Gastroesophageal sphincter (tissue), 4 donors: ENCODE data around the gene RABGGTA. TPM values are rescaled to one million over a fixed set of nuclear protein-coding genes. Genes with fewer than 3 reads are reported as not detected.

Experiments used
- ATAC-seq: fragments of 150-250 bp; one replicate; pipeline ENCODE4 v1.9.1; 2016; ENCODE audit warnings: mild to moderate bottlenecking, moderate library complexity
- H3K27ac ChIP-seq, 4 donors: fragments of 200-600 bp; sonication (generic) in 3 of 4; 1 replicate in 3 of 4; 2 replicates in 1 of 4; pipeline ENCODE4 v1.5.1; 2016 to 2019
- H3K27me3 ChIP-seq: fragments of 200-600 bp; sonication (generic); one replicate; pipeline ENCODE4 v1.5.1; 2019
- H3K36me3 ChIP-seq, 2 donors: fragments of 200-600 bp; sonication (generic); one replicate each; pipeline ENCODE4 v1.5.1; 2019; ENCODE audit warnings: control low read depth in 1 of 2
- H3K4me1 ChIP-seq, 3 donors: fragments of 200-600 bp; sonication (generic); 1 replicate in 2 of 3; 2 replicates in 1 of 3; pipeline ENCODE4 v1.5.1; 2016 to 2019; ENCODE audit warnings: control low read depth in 2 of 3
- H3K4me3 ChIP-seq, 2 donors: fragments of 200-600 bp; sonication (generic); one replicate each; pipeline ENCODE4 v1.5.1; 2019; ENCODE audit warnings: mild to moderate bottlenecking in 1 of 2, moderate library complexity in 1 of 2
- H3K9me3 ChIP-seq, 3 donors: fragments of 200-600 bp; sonication (generic); one replicate each; pipeline ENCODE4 v1.5.1; 2017 to 2019; ENCODE audit warnings: control low read depth in 2 of 3
- CTCF ChIP-seq, 4 experiments: fragments of 200-600 bp in 2 of 4; fragments of 450-650 bp in 2 of 4; sonication (generic) in 1 of 4; IDR thresholded peaks; one replicate each; pipeline ENCODE4 v1.5.1; 2017 to 2019; ENCODE audit warnings: antibody characterized with exemption in 4 of 4, mild to moderate bottlenecking in 2 of 4, moderate library complexity in 2 of 4
- EP300 ChIP-seq: sonication (generic); formaldehyde crosslinking; IDR thresholded peaks from one replicate; pipeline ENCODE4 v1.6.1; 2017; ENCODE audit warnings: antibody characterized with exemption, mild to moderate bottlenecking
- POLR2A ChIP-seq, 2 donors: fragments of 450-650 bp; IDR thresholded peaks; one replicate each; pipeline ENCODE4 v1.6.1; 2017; ENCODE audit warnings: antibody characterized with exemption in 2 of 2, mild to moderate bottlenecking in 2 of 2, moderate library complexity in 1 of 2
- POLR2AphosphoS5 ChIP-seq: sonication (generic); formaldehyde crosslinking; IDR thresholded peaks from one replicate; pipeline ENCODE4 v1.6.1; 2017; ENCODE audit warnings: antibody characterized with exemption
- WGBS, 2 donors: methylation state at CpG; one replicate each; pipeline ENCODE4 v1.1.5; 2018; ENCODE audit warnings: low coverage in 1 of 2; 5-methylcytosine and 5-hydroxymethylcytosine counted together
- total RNA-seq, 4 donors: library from RNA; depleted of rRNA; stranded (reverse); fragments of >200 nt; gene quantifications; one replicate each; pipeline ENCODE4 v1.1.0, GENCODE V29; 2016

RABGGTA gene
- total RNA-seq, 4 donors from 2014 or later, result 12.9 to 27.6 (median 16.5) TPM

- TF ChIP-seq POLR2AphosphoS5 (no peak), EP300 (no peak), CTCF (IDR thresholded peaks at IDR 0.05) (no peak), POLR2A (IDR thresholded peaks at IDR 0.05) (no peak)
- Histone ChIP-seq H3K4me3 (no peak overlapping the region), H3K36me3 (peaks cover 0 to 29% of the 10 kb centered on the region in 2 donors), H3K27ac (no peak overlapping the region), H3K4me1 (no peaks in the 10 kb centered on the region), H3K9me3 (no peaks in the 10 kb centered on the region), H3K27me3 (no peaks in the 10 kb centered on the region)
- no peak for ATAC-seq
- 90 to 100% methylated on average over 2 of the region's 5 CpGs for WGBS, 2 donors
These were observed 15.6 kb upstream of the RABGGTA start for GRCh38 chr14:24286996-24287395.

GRCh38 chr14:24285351-24285750 lies 14.0 kb upstream of the RABGGTA start:
- H3K4me1 ChIP-seq, result no peaks in the 10 kb centered on the region
- no peaks in the 10 kb centered on the region for H3K9me3 ChIP-seq
- H3K36me3 ChIP-seq, result peaks cover 0 to 12% of the 10 kb centered on the region in 2 donors
- no peaks in the 10 kb centered on the region for H3K27me3 ChIP-seq
- no peak overlapping the region for H3K27ac ChIP-seq
- 73% methylated on average over 2 of the region's 4 CpGs; no CpG with 5 or more reads in 1 of the 2 donors for WGBS, 2 donors
- H3K4me3 ChIP-seq, result no peak overlapping the region
- ATAC-seq, result no peak
- TF ChIP-seq POLR2AphosphoS5 (no peak), POLR2A (IDR thresholded peaks at IDR 0.05) (no peak)

GRCh38 chr14:24284501-24285035 lies 13.2 kb upstream of the RABGGTA start:
- no peak for TF ChIP-seq POLR2AphosphoS5
- TF ChIP-seq EP300, result no peak
- TF ChIP-seq POLR2A (IDR thresholded peaks at IDR 0.05), result no peak
- TF ChIP-seq CTCF (IDR thresholded peaks at IDR 0.05), result no peak
- Histone ChIP-seq H3K27me3 (no peaks in the 10 kb centered on the region), H3K4me1 (no peaks in the 10 kb centered on the region), H3K9me3 (no peaks in the 10 kb centered on the region), H3K27ac (no peak overlapping the region), H3K36me3 (peaks cover 0 to 4% of the 10 kb centered on the region in 2 donors), H3K4me3 (no peak overlapping the region)
- ATAC-seq, result no peak
- WGBS, 2 donors, result 60 to 66% methylated on average over 5 to 6 of the region's 11 CpGs

GRCh38 chr14:24283796-24284460 lies 12.5 kb upstream of the RABGGTA start:
- no peaks in the 10 kb centered on the region for H3K9me3 ChIP-seq
- ATAC-seq, result no peak
- 83% methylated on average over 2 of the region's 5 CpGs; no CpG with 5 or more reads in 1 of the 2 donors for WGBS, 2 donors
- no peaks in the 10 kb centered on the region for H3K4me1 ChIP-seq
- H3K36me3 ChIP-seq, result no peaks in the 10 kb centered on the region
- no peaks in the 10 kb centered on the region for H3K27me3 ChIP-seq
- TF ChIP-seq CTCF (IDR thresholded peaks at IDR 0.05), result no peak
- TF ChIP-seq POLR2A (IDR thresholded peaks at IDR 0.05), result no peak
- TF ChIP-seq EP300, result no peak
- no peak for TF ChIP-seq POLR2AphosphoS5
- no peak overlapping the region for H3K27ac ChIP-seq
- H3K4me3 ChIP-seq, result no peak overlapping the region

GRCh38 chr14:24282736-24283135 lies 11.3 kb upstream of the RABGGTA start:
- no peaks in the 10 kb centered on the region for H3K9me3 ChIP-seq
- no peaks in the 10 kb centered on the region for H3K4me1 ChIP-seq
- H3K4me3 ChIP-seq, result no peak overlapping the region
- no peak for TF ChIP-seq CTCF (IDR thresholded peaks at IDR 0.05)
- TF ChIP-seq POLR2AphosphoS5, result no peak
- no peak for TF ChIP-seq EP300
- no peak for TF ChIP-seq POLR2A (IDR thresholded peaks at IDR 0.05)
- H3K27ac ChIP-seq, result no peak overlapping the region
- no peaks in the 10 kb centered on the region for H3K36me3 ChIP-seq
- ATAC-seq, result no peak
- no CpG with 5 or more reads among the region's 3 CpGs for WGBS, 2 donors
- H3K27me3 ChIP-seq, result no peaks in the 10 kb centered on the region
